Right atrium auricular region (tissue), 2 donors: ENCODE data around the gene TDRD3. TPM values are rescaled to one million over a fixed set of nuclear protein-coding genes. Genes with fewer than 3 reads are reported as not detected.

ENCODE experiments used
- DNase-seq: peaks from one replicate; pipeline ENCODE4 v3.0.0-alpha.2; 2019; ENCODE audit warnings: low spot score
- H3K27ac ChIP-seq, 2 donors: fragments of 200-600 bp; sonication (generic); 1 replicate in 1 of 2; 2 replicates in 1 of 2; pipeline ENCODE4 v1.5.1; 2016 to 2019
- H3K27me3 ChIP-seq, 2 donors: fragments of 200-600 bp; sonication (generic); one replicate each; pipeline versions ENCODE4 v1.5.1 to v1.6.0; 2017 to 2019
- H3K36me3 ChIP-seq: fragments of 200-600 bp; sonication (generic); one replicate; pipeline ENCODE4 v1.5.1; 2016
- H3K4me1 ChIP-seq, 2 donors: fragments of 200-600 bp; sonication (generic); one replicate each; pipeline versions ENCODE4 v1.5.1 to v1.6.0; 2017 to 2019
- H3K4me3 ChIP-seq, 2 donors: fragments of 200-600 bp; sonication (generic); 1 replicate in 1 of 2; 2 replicates in 1 of 2; pipeline ENCODE4 v1.5.1; 2017 to 2019; ENCODE audit warnings: mild to moderate bottlenecking in 1 of 2, moderate library complexity in 1 of 2
- H3K9me3 ChIP-seq, 2 donors: fragments of 200-600 bp; sonication (generic); one replicate each; pipeline ENCODE4 v1.5.1; 2019
- total RNA-seq, 2 donors: library from RNA; depleted of rRNA; stranded (reverse); fragments of >200 nt; gene quantifications; one replicate each; pipeline ENCODE4 v1.1.0, GENCODE V29; 2016
- TF ChIP-seq, protein P1 (sequence below), 2 donors: fragments of 200-600 bp; sonication (generic); IDR thresholded peaks; one replicate each; pipeline ENCODE4 v1.5.1; 2019; ENCODE audit warnings: antibody characterized with exemption in 2 of 2

The TDRD3 gene
- total RNA-seq, 2 donors from 2014 or later = 28.3 to 31.4 TPM

DNA sequence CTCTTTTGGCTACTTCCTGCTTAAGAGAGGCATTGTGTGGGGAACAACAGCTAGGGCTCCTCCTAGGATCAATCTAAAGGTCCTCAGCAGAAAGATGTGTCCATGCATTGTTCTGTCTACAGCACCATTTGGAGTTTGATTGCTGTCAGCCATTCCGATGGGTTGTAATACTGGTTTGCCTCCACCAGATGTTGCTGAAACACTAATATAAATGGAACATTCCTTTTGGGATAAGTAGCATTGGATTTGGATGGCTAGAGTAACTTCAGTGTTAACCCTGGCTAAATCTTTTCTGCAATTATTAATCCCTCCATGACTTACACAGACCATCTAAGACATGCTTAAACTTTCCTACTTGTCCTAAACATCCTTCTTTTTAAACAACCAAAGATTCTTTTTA, 104.2 kb downstream of the TDRD3 start:
- H3K4me3 ChIP-seq = no peak overlapping the region
- TF ChIP-seq, protein P1, sequence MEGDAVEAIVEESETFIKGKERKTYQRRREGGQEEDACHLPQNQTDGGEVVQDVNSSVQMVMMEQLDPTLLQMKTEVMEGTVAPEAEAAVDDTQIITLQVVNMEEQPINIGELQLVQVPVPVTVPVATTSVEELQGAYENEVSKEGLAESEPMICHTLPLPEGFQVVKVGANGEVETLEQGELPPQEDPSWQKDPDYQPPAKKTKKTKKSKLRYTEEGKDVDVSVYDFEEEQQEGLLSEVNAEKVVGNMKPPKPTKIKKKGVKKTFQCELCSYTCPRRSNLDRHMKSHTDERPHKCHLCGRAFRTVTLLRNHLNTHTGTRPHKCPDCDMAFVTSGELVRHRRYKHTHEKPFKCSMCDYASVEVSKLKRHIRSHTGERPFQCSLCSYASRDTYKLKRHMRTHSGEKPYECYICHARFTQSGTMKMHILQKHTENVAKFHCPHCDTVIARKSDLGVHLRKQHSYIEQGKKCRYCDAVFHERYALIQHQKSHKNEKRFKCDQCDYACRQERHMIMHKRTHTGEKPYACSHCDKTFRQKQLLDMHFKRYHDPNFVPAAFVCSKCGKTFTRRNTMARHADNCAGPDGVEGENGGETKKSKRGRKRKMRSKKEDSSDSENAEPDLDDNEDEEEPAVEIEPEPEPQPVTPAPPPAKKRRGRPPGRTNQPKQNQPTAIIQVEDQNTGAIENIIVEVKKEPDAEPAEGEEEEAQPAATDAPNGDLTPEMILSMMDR (IDR thresholded peaks at IDR 0.05) = no peak
- peaks cover 0 to 7% of the 10 kb centered on the region in 2 donors for H3K9me3 ChIP-seq
- H3K4me1 ChIP-seq = no peaks in the 10 kb centered on the region
- DNase-seq = no peak
- peaks cover 23% of the 10 kb centered on the region for H3K36me3 ChIP-seq
- H3K27ac ChIP-seq = no peak overlapping the region
- no peaks in the 10 kb centered on the region for H3K27me3 ChIP-seq

DNA sequence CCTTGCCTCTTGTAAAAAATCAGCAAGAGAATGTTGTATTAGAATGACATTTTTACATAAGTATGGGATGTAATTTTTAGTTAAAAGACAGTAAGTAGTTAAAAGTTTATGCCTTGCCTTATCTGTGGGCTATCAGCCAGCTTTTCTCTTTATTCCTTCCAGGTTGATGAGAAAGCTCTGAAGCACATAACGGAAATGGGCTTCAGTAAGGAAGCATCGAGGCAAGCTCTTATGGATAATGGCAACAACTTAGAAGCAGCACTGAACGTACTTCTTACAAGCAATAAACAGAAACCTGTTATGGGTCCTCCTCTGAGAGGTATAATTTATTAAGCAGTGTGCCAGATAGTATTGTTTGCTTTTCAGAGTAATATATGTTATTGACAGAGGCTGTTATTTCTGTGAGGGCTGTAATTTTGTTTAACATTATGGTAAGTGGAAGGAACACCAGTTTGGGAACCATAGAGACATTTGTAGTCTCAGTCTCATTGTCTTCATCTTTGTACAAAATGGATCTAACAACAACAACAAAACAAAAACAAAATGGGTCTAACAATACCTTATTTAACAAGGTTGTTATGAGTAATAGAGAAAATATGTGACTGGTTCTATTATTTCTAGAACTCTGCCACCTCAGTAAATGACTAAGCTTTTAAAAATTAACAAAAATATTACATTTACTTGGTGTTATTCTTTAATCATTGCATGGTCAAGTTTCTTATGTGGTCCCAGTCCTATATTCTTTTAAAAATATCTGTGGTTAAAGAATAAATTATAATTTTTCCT, 112.8 kb downstream of the TDRD3 start:
- no peaks in the 10 kb centered on the region for H3K27me3 ChIP-seq
- H3K9me3 ChIP-seq = no peaks in the 10 kb centered on the region
- TF ChIP-seq, protein P1 (IDR thresholded peaks at IDR 0.05) = no peak
- H3K27ac ChIP-seq = no peak overlapping the region
- H3K4me1 ChIP-seq = no peaks in the 10 kb centered on the region
- no peak overlapping the region for H3K4me3 ChIP-seq
- H3K36me3 ChIP-seq = peaks cover 26% of the 10 kb centered on the region
- DNase-seq = no peak

DNA sequence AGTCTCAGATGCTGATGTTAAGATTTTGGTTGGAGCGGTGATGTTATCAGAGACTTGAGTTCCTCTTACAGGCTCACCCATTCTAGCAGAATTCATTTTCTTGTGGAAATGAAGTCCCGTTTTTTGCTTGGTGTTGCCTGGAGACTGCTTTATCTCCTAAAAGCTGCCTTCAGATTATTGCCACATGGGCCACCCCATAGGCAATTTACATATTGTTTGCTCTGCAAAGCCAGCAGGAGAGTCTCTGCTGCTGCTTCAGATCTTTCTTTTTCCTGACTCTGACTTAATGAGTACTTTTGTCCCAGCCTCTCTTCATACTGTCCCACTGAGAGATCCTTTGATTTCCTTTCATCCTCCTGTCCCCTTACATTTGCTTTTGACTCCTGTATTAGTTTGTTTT, 114.6 kb downstream of the TDRD3 start:
- DNase-seq = no peak
- Histone ChIP-seq H3K9me3 (no peaks in the 10 kb centered on the region), H3K27ac (no peak overlapping the region), H3K27me3 (no peaks in the 10 kb centered on the region), H3K4me3 (no peak overlapping the region), H3K36me3 (peaks cover 24% of the 10 kb centered on the region), H3K4me1 (no peaks in the 10 kb centered on the region)
- TF ChIP-seq, protein P1 (IDR thresholded peaks at IDR 0.05) = no peak

DNA sequence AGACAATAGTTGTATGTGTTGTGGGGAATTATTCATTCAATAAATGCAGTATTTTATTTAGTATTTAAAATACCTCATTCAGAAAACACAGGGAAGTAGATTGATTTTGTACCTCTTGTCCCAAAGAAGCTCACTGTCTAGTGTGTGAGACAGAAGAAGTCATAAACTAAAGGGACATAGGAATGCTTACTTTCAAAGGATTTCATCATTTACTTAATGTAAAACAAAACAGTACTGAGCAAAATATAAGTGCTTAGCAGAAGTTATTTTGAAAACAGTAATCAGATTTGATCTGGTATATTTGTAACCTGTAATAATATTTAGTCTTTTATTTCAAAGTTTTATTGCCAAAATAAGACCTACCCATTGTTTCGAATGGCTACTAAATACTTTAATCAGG, 117.9 kb downstream of the TDRD3 start:
- Histone ChIP-seq H3K4me1 (no peaks in the 10 kb centered on the region), H3K27ac (no peak overlapping the region), H3K4me3 (no peak overlapping the region), H3K27me3 (no peaks in the 10 kb centered on the region), H3K9me3 (no peaks in the 10 kb centered on the region), H3K36me3 (peaks cover 24% of the 10 kb centered on the region)
- TF ChIP-seq, protein P1 (IDR thresholded peaks at IDR 0.05) = no peak
- DNase-seq = no peak

DNA sequence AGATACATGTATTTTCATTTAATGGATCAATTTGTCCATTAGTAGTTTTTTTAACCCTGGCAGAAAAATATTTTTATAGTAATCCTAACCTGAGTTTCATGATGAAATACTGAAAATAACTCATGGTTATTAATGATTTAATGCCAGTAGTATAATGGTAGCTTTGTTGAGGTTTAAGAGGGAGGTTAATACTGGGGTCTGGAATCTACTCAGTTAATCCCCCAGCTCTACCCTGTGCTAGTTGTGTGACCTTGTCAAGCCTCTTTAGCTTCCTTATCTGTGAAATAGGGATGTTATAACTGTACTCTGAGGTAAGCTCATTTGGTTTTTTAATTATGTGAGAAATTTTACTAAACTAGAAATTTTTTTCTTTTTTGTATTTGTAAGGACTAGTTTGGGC, 122.5 kb downstream of the TDRD3 start:
- Histone ChIP-seq H3K27me3 (no peaks in the 10 kb centered on the region), H3K4me1 (no peaks in the 10 kb centered on the region), H3K4me3 (no peak overlapping the region), H3K36me3 (no peaks in the 10 kb centered on the region), H3K27ac (no peak overlapping the region), H3K9me3 (no peaks in the 10 kb centered on the region)
- TF ChIP-seq, protein P1 (IDR thresholded peaks at IDR 0.05) = no peak
- DNase-seq = no peak
